H1 (cell line): ENCODE measurements around the gene ARHGAP18. TPM values are rescaled to one million over a fixed set of nuclear protein-coding genes. Genes with fewer than 3 reads are reported as not detected.

Experiments used
- KDM4A ChIP-seq: IDR thresholded peaks from one replicate; pipeline ENCODE4 v1.7.1; 2012; ENCODE audit warnings: low read depth, mild to moderate bottlenecking, moderate library complexity, low read length, inconsistent platforms; ENCODE audit not compliant: severe bottlenecking
- NANOG ChIP-seq: IDR thresholded peaks from 2 replicates; pipeline ENCODE4 v1.6.1; 2011; ENCODE audit warnings: low read length, low read depth, mild to moderate bottlenecking, inconsistent platforms; ENCODE audit not compliant: insufficient read depth, poor library complexity, severe bottlenecking
- polyA plus RNA-seq, 7 experiments: library from polyadenylated mRNA; depleted of rRNA in 3 of 7; stranded (reverse) in 5 of 7; unstranded in 2 of 7; fragments of >200 nt in 5 of 7; fragments of 200-250 nt in 2 of 7; gene quantifications; 1 replicate in 5 of 7; 2 replicates in 1 of 7; 4 replicates in 1 of 7; pipeline versions ENCODE4 v1.2.1 to v1.2.3, GENCODE V29; 2011 to 2013; ENCODE audit warnings: missing spikeins in 2 of 7, mixed read lengths in 2 of 7
- total RNA-seq: library from RNA; stranded (reverse); fragmentation: NEBNext Ultra II Directional; extraction: Animal tissue kit (Norgen Biotek cat#: 25700); gene quantifications from 2 replicates; pipeline ENCODE4 v1.2.1, GENCODE V29; 2021
- TF ChIP-seq, protein P1 (sequence below): fragments of 300-600 bp; sonication (generic); IDR thresholded peaks from 2 replicates; pipeline ENCODE4 v1.7.1; 2012; ENCODE audit warnings: low read length, moderate library complexity, mild to moderate bottlenecking, inconsistent platforms; ENCODE audit not compliant: insufficient replicate concordance

Gene ARHGAP18
- total and polyA plus RNA-seq, 2 of the 8 experiments (the other 6 are each of a cell fraction or from before 2014, with no cell fraction given) = 0.83 to 4.5 TPM

- TF ChIP-seq, protein P1, sequence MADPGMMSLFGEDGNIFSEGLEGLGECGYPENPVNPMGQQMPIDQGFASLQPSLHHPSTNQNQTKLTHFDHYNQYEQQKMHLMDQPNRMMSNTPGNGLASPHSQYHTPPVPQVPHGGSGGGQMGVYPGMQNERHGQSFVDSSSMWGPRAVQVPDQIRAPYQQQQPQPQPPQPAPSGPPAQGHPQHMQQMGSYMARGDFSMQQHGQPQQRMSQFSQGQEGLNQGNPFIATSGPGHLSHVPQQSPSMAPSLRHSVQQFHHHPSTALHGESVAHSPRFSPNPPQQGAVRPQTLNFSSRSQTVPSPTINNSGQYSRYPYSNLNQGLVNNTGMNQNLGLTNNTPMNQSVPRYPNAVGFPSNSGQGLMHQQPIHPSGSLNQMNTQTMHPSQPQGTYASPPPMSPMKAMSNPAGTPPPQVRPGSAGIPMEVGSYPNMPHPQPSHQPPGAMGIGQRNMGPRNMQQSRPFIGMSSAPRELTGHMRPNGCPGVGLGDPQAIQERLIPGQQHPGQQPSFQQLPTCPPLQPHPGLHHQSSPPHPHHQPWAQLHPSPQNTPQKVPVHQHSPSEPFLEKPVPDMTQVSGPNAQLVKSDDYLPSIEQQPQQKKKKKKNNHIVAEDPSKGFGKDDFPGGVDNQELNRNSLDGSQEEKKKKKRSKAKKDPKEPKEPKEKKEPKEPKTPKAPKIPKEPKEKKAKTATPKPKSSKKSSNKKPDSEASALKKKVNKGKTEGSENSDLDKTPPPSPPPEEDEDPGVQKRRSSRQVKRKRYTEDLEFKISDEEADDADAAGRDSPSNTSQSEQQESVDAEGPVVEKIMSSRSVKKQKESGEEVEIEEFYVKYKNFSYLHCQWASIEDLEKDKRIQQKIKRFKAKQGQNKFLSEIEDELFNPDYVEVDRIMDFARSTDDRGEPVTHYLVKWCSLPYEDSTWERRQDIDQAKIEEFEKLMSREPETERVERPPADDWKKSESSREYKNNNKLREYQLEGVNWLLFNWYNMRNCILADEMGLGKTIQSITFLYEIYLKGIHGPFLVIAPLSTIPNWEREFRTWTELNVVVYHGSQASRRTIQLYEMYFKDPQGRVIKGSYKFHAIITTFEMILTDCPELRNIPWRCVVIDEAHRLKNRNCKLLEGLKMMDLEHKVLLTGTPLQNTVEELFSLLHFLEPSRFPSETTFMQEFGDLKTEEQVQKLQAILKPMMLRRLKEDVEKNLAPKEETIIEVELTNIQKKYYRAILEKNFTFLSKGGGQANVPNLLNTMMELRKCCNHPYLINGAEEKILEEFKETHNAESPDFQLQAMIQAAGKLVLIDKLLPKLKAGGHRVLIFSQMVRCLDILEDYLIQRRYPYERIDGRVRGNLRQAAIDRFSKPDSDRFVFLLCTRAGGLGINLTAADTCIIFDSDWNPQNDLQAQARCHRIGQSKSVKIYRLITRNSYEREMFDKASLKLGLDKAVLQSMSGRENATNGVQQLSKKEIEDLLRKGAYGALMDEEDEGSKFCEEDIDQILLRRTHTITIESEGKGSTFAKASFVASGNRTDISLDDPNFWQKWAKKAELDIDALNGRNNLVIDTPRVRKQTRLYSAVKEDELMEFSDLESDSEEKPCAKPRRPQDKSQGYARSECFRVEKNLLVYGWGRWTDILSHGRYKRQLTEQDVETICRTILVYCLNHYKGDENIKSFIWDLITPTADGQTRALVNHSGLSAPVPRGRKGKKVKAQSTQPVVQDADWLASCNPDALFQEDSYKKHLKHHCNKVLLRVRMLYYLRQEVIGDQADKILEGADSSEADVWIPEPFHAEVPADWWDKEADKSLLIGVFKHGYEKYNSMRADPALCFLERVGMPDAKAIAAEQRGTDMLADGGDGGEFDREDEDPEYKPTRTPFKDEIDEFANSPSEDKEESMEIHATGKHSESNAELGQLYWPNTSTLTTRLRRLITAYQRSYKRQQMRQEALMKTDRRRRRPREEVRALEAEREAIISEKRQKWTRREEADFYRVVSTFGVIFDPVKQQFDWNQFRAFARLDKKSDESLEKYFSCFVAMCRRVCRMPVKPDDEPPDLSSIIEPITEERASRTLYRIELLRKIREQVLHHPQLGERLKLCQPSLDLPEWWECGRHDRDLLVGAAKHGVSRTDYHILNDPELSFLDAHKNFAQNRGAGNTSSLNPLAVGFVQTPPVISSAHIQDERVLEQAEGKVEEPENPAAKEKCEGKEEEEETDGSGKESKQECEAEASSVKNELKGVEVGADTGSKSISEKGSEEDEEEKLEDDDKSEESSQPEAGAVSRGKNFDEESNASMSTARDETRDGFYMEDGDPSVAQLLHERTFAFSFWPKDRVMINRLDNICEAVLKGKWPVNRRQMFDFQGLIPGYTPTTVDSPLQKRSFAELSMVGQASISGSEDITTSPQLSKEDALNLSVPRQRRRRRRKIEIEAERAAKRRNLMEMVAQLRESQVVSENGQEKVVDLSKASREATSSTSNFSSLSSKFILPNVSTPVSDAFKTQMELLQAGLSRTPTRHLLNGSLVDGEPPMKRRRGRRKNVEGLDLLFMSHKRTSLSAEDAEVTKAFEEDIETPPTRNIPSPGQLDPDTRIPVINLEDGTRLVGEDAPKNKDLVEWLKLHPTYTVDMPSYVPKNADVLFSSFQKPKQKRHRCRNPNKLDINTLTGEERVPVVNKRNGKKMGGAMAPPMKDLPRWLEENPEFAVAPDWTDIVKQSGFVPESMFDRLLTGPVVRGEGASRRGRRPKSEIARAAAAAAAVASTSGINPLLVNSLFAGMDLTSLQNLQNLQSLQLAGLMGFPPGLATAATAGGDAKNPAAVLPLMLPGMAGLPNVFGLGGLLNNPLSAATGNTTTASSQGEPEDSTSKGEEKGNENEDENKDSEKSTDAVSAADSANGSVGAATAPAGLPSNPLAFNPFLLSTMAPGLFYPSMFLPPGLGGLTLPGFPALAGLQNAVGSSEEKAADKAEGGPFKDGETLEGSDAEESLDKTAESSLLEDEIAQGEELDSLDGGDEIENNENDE = no peak
- TF ChIP-seq NANOG (no peak), KDM4A (no peak)
Observed at GRCh38 chr6:129606664-129607063, 103.3 kb downstream of the ARHGAP18 start (continued).
